Muscle layer of colon (tissue), 2 donors: ENCODE results near the gene TRAPPC2.

Experiments
- H3K27ac ChIP-seq: one replicate; pipeline ENCODE4 v1.7.0; 2013; ENCODE audit warnings: low read depth, mild to moderate bottlenecking, low read length, moderate library complexity
- H3K27me3 ChIP-seq, 2 donors: one replicate each; pipeline ENCODE4 v1.7.0; 2013; ENCODE audit warnings: low read length in 2 of 2, mild to moderate bottlenecking in 2 of 2; ENCODE audit not compliant: insufficient read depth in 2 of 2, control insufficient read depth in 1 of 2
- H3K36me3 ChIP-seq: one replicate; pipeline ENCODE4 v1.7.0; 2013; ENCODE audit warnings: mild to moderate bottlenecking, low read length; ENCODE audit not compliant: insufficient read depth
- H3K4me1 ChIP-seq: one replicate; pipeline ENCODE4 v1.7.0; 2013; ENCODE audit warnings: mild to moderate bottlenecking, low read length; ENCODE audit not compliant: insufficient read depth
- H3K4me3 ChIP-seq, 2 donors: one replicate each; pipeline ENCODE4 v1.7.0; 2013; ENCODE audit warnings: low read length in 2 of 2, low read depth in 1 of 2, mild to moderate bottlenecking in 1 of 2, moderate library complexity in 1 of 2
- H3K9ac ChIP-seq: one replicate; pipeline ENCODE4 v1.7.0; 2013; ENCODE audit warnings: low read length
- H3K9me3 ChIP-seq: one replicate; pipeline ENCODE4 v1.7.0; 2013; ENCODE audit warnings: mild to moderate bottlenecking, low read length
- donor health status: abdominal sarcoma.
- donor health status: Adenocarcinoma of cecum.

The TRAPPC2 gene

GRCh38 chrX:13697455-13697854 lies 37.0 kb downstream of the TRAPPC2 start:
- no peaks in the 10 kb centered on the region for H3K36me3 ChIP-seq
- no peak overlapping the region for H3K27ac ChIP-seq
- no peak overlapping the region for H3K4me3 ChIP-seq
- peaks cover 0 to 3% of the 10 kb centered on the region in 2 donors for H3K27me3 ChIP-seq
- H3K9me3 ChIP-seq: no peaks in the 10 kb centered on the region
- H3K4me1 ChIP-seq: peaks cover 27% of the 10 kb centered on the region
- no peak overlapping the region for H3K9ac ChIP-seq

GRCh38 chrX:13695601-13696115 lies 38.8 kb downstream of the TRAPPC2 start:
- H3K36me3 ChIP-seq: no peaks in the 10 kb centered on the region
- H3K9me3 ChIP-seq: no peaks in the 10 kb centered on the region
- no peak overlapping the region for H3K27ac ChIP-seq
- peaks cover 0 to 5% of the 10 kb centered on the region in 2 donors for H3K27me3 ChIP-seq
- H3K9ac ChIP-seq: no peak overlapping the region
- no peak overlapping the region for H3K4me3 ChIP-seq
- peaks cover 30% of the 10 kb centered on the region for H3K4me1 ChIP-seq

GRCh38 chrX:13694983-13695382 lies 39.4 kb downstream of the TRAPPC2 start:
- Histone ChIP-seq H3K4me1 (peaks cover 30% of the 10 kb centered on the region), H3K4me3 (no peak overlapping the region), H3K36me3 (no peaks in the 10 kb centered on the region), H3K9ac (no peak overlapping the region), H3K9me3 (no peaks in the 10 kb centered on the region), H3K27me3 (peaks cover 0 to 10% of the 10 kb centered on the region in 2 donors), H3K27ac (no peak overlapping the region)

- H3K9me3 ChIP-seq: no peaks in the 10 kb centered on the region
- no peak overlapping the region for H3K9ac ChIP-seq
- H3K4me1 ChIP-seq: peaks cover 29% of the 10 kb centered on the region
- H3K27me3 ChIP-seq: peaks cover 4 to 10% of the 10 kb centered on the region in 2 donors
- H3K4me3 ChIP-seq: no peak overlapping the region
- no peak overlapping the region for H3K27ac ChIP-seq
- H3K36me3 ChIP-seq: no peaks in the 10 kb centered on the region
These were observed 40.1 kb downstream of the TRAPPC2 start for GRCh38 chrX:13694359-13694758.

GRCh38 chrX:13693341-13693961 lies 41.0 kb downstream of the TRAPPC2 start:
- Histone ChIP-seq H3K4me3 (no peak overlapping the region), H3K36me3 (no peaks in the 10 kb centered on the region), H3K9me3 (no peaks in the 10 kb centered on the region), H3K27me3 (peaks cover 10% of the 10 kb centered on the region in 2 donors), H3K4me1 (peaks cover 25% of the 10 kb centered on the region), H3K9ac (no peak overlapping the region), H3K27ac (no peak overlapping the region)

- Histone ChIP-seq H3K36me3 (no peaks in the 10 kb centered on the region), H3K27ac (no peak overlapping the region), H3K4me3 (no peak overlapping the region), H3K9ac (no peak overlapping the region), H3K9me3 (no peaks in the 10 kb centered on the region), H3K4me1 (peaks cover 25% of the 10 kb centered on the region), H3K27me3 (peaks cover 10% of the 10 kb centered on the region in 2 donors)
These were observed 41.6 kb downstream of the TRAPPC2 start for GRCh38 chrX:13692771-13693231.

- Histone ChIP-seq H3K4me3 (no peak overlapping the region), H3K9me3 (no peaks in the 10 kb centered on the region), H3K36me3 (no peaks in the 10 kb centered on the region), H3K27ac (no peak overlapping the region), H3K27me3 (peaks cover 10% of the 10 kb centered on the region in 2 donors), H3K4me1 (peaks cover 25% of the 10 kb centered on the region), H3K9ac (no peak overlapping the region)
These were observed 42.5 kb downstream of the TRAPPC2 start for GRCh38 chrX:13691841-13692371.

GRCh38 chrX:13690836-13691235 lies 43.6 kb downstream of the TRAPPC2 start:
- no peaks in the 10 kb centered on the region for H3K36me3 ChIP-seq
- H3K27me3 ChIP-seq: peaks cover 10% of the 10 kb centered on the region in 2 donors
- peaks cover 25% of the 10 kb centered on the region for H3K4me1 ChIP-seq
- H3K27ac ChIP-seq: no peak overlapping the region
- H3K9me3 ChIP-seq: no peaks in the 10 kb centered on the region
- H3K9ac ChIP-seq: peak overlapping the region; percentile 17
- H3K4me3 ChIP-seq: peak overlapping the region in 1 of 2 donors; percentile 66

GRCh38 chrX:13689741-13690211 lies 44.6 kb downstream of the TRAPPC2 start:
- no peaks in the 10 kb centered on the region for H3K36me3 ChIP-seq
- peaks cover 10% of the 10 kb centered on the region in 2 donors for H3K27me3 ChIP-seq
- no peaks in the 10 kb centered on the region for H3K9me3 ChIP-seq
- H3K4me1 ChIP-seq: peaks cover 20% of the 10 kb centered on the region
- peak overlapping the region; percentile 38 to 66 for H3K4me3 ChIP-seq
- peak overlapping the region; percentile 62 for H3K27ac ChIP-seq
- H3K9ac ChIP-seq: peak overlapping the region; percentile 55

GRCh38 chrX:13688958-13689740 lies 45.3 kb downstream of the TRAPPC2 start, which contains the start of gene RAB9A:
Gene RAB9A, plus strand, starts transcription at chrX:13689128. Its CDS starts 19,619 bp downstream, at chrX:13708747.
- H3K4me3 ChIP-seq: peak within 1 kb of the TSS; percentile 38 to 66
- peak within 1 kb of the TSS; percentile 55 for H3K9ac ChIP-seq
- peaks cover 10% of the 10 kb centered on the region in 2 donors for H3K27me3 ChIP-seq
- peak within 1 kb of the TSS; percentile 62 for H3K27ac ChIP-seq
- no peaks in the 10 kb centered on the region for H3K9me3 ChIP-seq
- peaks cover 17% of the 10 kb centered on the region for H3K4me1 ChIP-seq
- H3K36me3 ChIP-seq: no peaks in the 10 kb centered on the region

- Histone ChIP-seq H3K27me3 (peaks cover 10% of the 10 kb centered on the region in 2 donors), H3K27ac (peak overlapping the region; percentile 62), H3K4me1 (peaks cover 11% of the 10 kb centered on the region), H3K36me3 (no peaks in the 10 kb centered on the region), H3K9me3 (no peaks in the 10 kb centered on the region), H3K9ac (peak overlapping the region; percentile 2), H3K4me3 (peak overlapping the region in 1 of 2 donors; percentile 66)
These were observed 45.9 kb downstream of the TRAPPC2 start for GRCh38 chrX:13688384-13688957.
